Keratinocyte (primary cell): ENCODE measurements around the gene IGFBP4. TPM values are rescaled to one million over a fixed set of nuclear protein-coding genes. Genes with fewer than 3 reads are reported as not detected.

ENCODE experiments used
- DNase-seq: peaks from one replicate; pipeline ENCODE4 v3.0.0-alpha.2; 2011; ENCODE audit warnings: low read depth, missing footprints, low spot score
- FAIRE-seq: peaks from 2 replicates; lab custom pipeline; 2011; peaks lifted over from hg19 to GRCh38; lab: Jason Lieb, UNC
- H2AFZ ChIP-seq: 2 replicates; pipeline ENCODE4 v1.6.0; 2012; ENCODE audit warnings: low read length, control low read depth, inconsistent platforms; ENCODE audit not compliant: control insufficient read depth
- H3K27ac ChIP-seq: 2 replicates; pipeline ENCODE4 v1.5.1; 2011; ENCODE audit warnings: low read length; ENCODE audit not compliant: control insufficient read depth, insufficient read depth
- H3K27me3 ChIP-seq: 3 replicates; pipeline ENCODE4 v1.6.0; 2011; ENCODE audit warnings: low read length; ENCODE audit not compliant: control insufficient read depth, insufficient read depth; ENCODE audit errors: extremely low read depth
- H3K36me3 ChIP-seq, 2 experiments: 2 replicates in 1 of 2; 3 replicates in 1 of 2; pipeline ENCODE4 v1.5.1; 2011; ENCODE audit warnings: low read length in 2 of 2, mild to moderate bottlenecking in 1 of 2; ENCODE audit not compliant: control insufficient read depth in 2 of 2, insufficient read depth in 2 of 2; ENCODE audit errors: extremely low read depth in 1 of 2
- H3K4me1 ChIP-seq: 3 replicates; pipeline ENCODE4 v1.5.1; 2011; ENCODE audit warnings: low read length; ENCODE audit not compliant: control insufficient read depth, insufficient read depth; ENCODE audit errors: extremely low read depth
- H3K4me2 ChIP-seq: 3 replicates; pipeline ENCODE4 v1.6.0; 2011; ENCODE audit warnings: low read depth, low read length; ENCODE audit not compliant: control insufficient read depth, insufficient read depth; ENCODE audit errors: extremely low read depth
- H3K4me3 ChIP-seq, 3 experiments: fragments of 200-600 bp in 1 of 3; sonication (generic) in 1 of 3; 2 replicates in 2 of 3; 3 replicates in 1 of 3; pipeline ENCODE4 v1.5.1; 2011 to 2016; ENCODE audit warnings: low read length in 3 of 3, mild to moderate bottlenecking in 3 of 3, control low read depth in 2 of 3, inconsistent platforms in 1 of 3, low read depth in 1 of 3, mixed read lengths in 1 of 3, mixed run types in 1 of 3, moderate library complexity in 1 of 3; ENCODE audit not compliant: control insufficient read depth in 2 of 3, insufficient read depth in 2 of 3; ENCODE audit errors: extremely low read depth in 1 of 3
- H3K79me2 ChIP-seq: 2 replicates; pipeline ENCODE4 v1.6.0; 2012; ENCODE audit warnings: low read length; ENCODE audit not compliant: control insufficient read depth, insufficient read depth
- H3K9ac ChIP-seq: 3 replicates; pipeline ENCODE4 v1.6.0; 2011; ENCODE audit warnings: low read length; ENCODE audit not compliant: control insufficient read depth, insufficient read depth; ENCODE audit errors: extremely low read depth
- H3K9me1 ChIP-seq: 3 replicates; pipeline ENCODE4 v1.6.0; 2011; ENCODE audit warnings: low read length; ENCODE audit not compliant: control insufficient read depth, insufficient read depth; ENCODE audit errors: extremely low read depth
- H3K9me3 ChIP-seq: 2 replicates; pipeline ENCODE4 v1.5.1; 2012; ENCODE audit warnings: low read depth, low read length; ENCODE audit not compliant: control insufficient read depth
- H4K20me1 ChIP-seq: 3 replicates; pipeline ENCODE4 v1.6.0; 2011; ENCODE audit warnings: low read length; ENCODE audit not compliant: control insufficient read depth, insufficient read depth; ENCODE audit errors: extremely low read depth
- EZH2 ChIP-seq: IDR thresholded peaks from one replicate; pipeline ENCODE4 v1.6.1; 2012; ENCODE audit warnings: inconsistent platforms, mild to moderate bottlenecking, low read length, moderate library complexity
- dilution Hi-C: fragments of 300-500 bp; cut with MboI; formaldehyde crosslinking; loops from one replicate; pipeline ENCODE4 v1.7.0; 2020; ENCODE audit warnings: low sequenced_read_pairs; ENCODE audit not compliant: extremely low pct_ligation_motif_present
- polyA plus RNA-seq, 5 experiments: library from polyadenylated mRNA; depleted of rRNA in 3 of 5; stranded (reverse) in 3 of 5; stranded (forward) in 1 of 5; unstranded in 1 of 5; fragments of >200 nt; gene quantifications; 1 replicate in 1 of 5; 2 replicates in 3 of 5; 3 replicates in 1 of 5; pipeline versions ENCODE4 v1.2.1 to v1.2.3, GENCODE V29; 2011 to 2012; ENCODE audit warnings: missing spikeins in 2 of 5, low read depth in 1 of 5, low replicate concordance in 1 of 5
- TF ChIP-seq, protein P1 (sequence below), 3 experiments: IDR thresholded peaks in 1 of 3; conservative IDR thresholded peaks in 1 of 3; optimal IDR thresholded peaks in 1 of 3; 2 replicates in 2 of 3; 3 replicates in 1 of 3; pipeline versions ENCODE3 to v1.5.1; 2011; ENCODE audit warnings: low read length in 3 of 3, mild to moderate bottlenecking in 3 of 3, moderate library complexity in 2 of 3, control low read depth in 1 of 3, inconsistent platforms in 1 of 3; ENCODE audit not compliant: insufficient read depth in 2 of 3; ENCODE audit errors: extremely low read depth in 1 of 3

Gene IGFBP4
- polyA plus RNA-seq, 1 donor (not counting 4 experiments of a cell fraction or from before 2014, with no cell fraction given): 6.0 TPM

DNA sequence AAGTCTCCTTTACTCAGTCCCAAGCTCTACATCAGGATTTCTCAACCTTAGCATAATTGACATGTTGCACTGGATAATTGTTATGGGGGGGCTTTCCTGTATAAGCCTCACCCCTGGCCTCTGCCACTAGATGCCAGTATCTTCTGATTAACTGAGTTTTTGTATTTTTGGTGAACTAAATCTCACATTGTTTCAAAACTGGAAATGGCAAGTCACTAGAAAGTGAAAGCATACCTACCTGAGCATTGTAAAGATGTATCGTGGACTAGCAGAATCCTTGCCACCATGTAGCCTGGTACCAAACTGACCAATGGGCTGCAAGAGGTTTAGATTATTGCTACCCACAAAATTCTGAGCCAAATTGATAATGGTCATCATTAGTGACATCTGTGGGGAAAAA, 40.6 kb upstream of the IGFBP4 start:
- dilution Hi-C loops: no loop called here
- Histone ChIP-seq H3K9me1 (no peaks in the 10 kb centered on the region), H3K9me3 (no peaks in the 10 kb centered on the region), H2AFZ (no peak overlapping the region), H3K36me3 (peaks cover 0 to 15% of the 10 kb centered on the region in 2 experiments), H3K4me3 (no peak overlapping the region), H4K20me1 (no peaks in the 10 kb centered on the region), H3K4me2 (no peak overlapping the region), H3K79me2 (no peaks in the 10 kb centered on the region), H3K9ac (no peak overlapping the region), H3K4me1 (no peaks in the 10 kb centered on the region), H3K27me3 (no peaks in the 10 kb centered on the region), H3K27ac (no peak overlapping the region)
- TF ChIP-seq EZH2: no peak
- TF ChIP-seq, protein P1, sequence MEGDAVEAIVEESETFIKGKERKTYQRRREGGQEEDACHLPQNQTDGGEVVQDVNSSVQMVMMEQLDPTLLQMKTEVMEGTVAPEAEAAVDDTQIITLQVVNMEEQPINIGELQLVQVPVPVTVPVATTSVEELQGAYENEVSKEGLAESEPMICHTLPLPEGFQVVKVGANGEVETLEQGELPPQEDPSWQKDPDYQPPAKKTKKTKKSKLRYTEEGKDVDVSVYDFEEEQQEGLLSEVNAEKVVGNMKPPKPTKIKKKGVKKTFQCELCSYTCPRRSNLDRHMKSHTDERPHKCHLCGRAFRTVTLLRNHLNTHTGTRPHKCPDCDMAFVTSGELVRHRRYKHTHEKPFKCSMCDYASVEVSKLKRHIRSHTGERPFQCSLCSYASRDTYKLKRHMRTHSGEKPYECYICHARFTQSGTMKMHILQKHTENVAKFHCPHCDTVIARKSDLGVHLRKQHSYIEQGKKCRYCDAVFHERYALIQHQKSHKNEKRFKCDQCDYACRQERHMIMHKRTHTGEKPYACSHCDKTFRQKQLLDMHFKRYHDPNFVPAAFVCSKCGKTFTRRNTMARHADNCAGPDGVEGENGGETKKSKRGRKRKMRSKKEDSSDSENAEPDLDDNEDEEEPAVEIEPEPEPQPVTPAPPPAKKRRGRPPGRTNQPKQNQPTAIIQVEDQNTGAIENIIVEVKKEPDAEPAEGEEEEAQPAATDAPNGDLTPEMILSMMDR (optimal IDR thresholded peaks at IDR 0.05 in 1 of 3, IDR thresholded peaks at IDR 0.05 in 1 of 3, conservative IDR thresholded peaks at IDR 0.05 in 1 of 3; ENCODE audit: extremely low read depth in 1 of 3, insufficient read depth in 2 of 3, low read length in 3 of 3): no peak
- FAIRE-seq (no peak), DNase-seq (no peak)

DNA sequence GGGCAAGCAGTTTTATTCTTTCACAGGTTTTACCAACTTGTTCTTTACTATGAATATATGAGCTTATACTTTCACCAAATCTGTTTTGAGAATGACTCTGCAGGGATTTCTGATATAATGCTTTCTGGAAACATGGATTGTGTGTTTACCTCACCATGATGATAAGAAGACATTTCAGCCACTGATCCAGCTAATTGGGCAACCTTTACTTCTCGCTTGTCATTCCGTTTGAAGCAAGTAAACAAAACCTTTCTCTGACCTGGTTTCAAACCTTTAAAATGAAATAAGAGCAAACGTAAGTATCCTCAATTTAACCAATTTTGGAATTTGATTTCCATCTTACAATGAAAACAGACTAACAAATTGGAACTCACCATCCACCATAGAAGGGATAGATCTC, 39.2 kb upstream of the IGFBP4 start:
- H4K20me1 ChIP-seq: no peaks in the 10 kb centered on the region
- no peaks in the 10 kb centered on the region for H3K79me2 ChIP-seq
- H2AFZ ChIP-seq: no peak overlapping the region
- H3K9ac ChIP-seq: no peak overlapping the region
- no peaks in the 10 kb centered on the region for H3K27me3 ChIP-seq
- no peaks in the 10 kb centered on the region for H3K9me1 ChIP-seq
- H3K36me3 ChIP-seq: peaks cover 0 to 10% of the 10 kb centered on the region in 2 experiments
- DNase-seq (no peak), FAIRE-seq (no peak)
- no peaks in the 10 kb centered on the region for H3K4me1 ChIP-seq
- TF ChIP-seq, protein P1 (optimal IDR thresholded peaks at IDR 0.05 in 1 of 3, IDR thresholded peaks at IDR 0.05 in 1 of 3, conservative IDR thresholded peaks at IDR 0.05 in 1 of 3; ENCODE audit: extremely low read depth in 1 of 3, insufficient read depth in 2 of 3, low read length in 3 of 3): no peak
- no peak for TF ChIP-seq EZH2
- H3K4me3 ChIP-seq: no peak overlapping the region
- H3K9me3 ChIP-seq: no peaks in the 10 kb centered on the region
- no peak overlapping the region for H3K4me2 ChIP-seq
- H3K27ac ChIP-seq: no peak overlapping the region
- dilution Hi-C loops: no loop called here
